Chondrocyte (in vitro differentiated cells): ENCODE measurements around the gene TNNC1. TPM values are rescaled to one million over a fixed set of nuclear protein-coding genes. Genes with fewer than 3 reads are reported as not detected.

Experiments used
- DNase-seq: peaks from one replicate; pipeline ENCODE4 v3.0.0; 2021; ENCODE audit warnings: mixed read lengths, low spot score
- H3K27ac Mint-ChIP-seq: one replicate; pipeline ENCODE4 v1.8.0; 2021; ENCODE audit warnings: mild to moderate bottlenecking, moderate library complexity, mixed read lengths; ENCODE audit not compliant: unreplicated experiment
- H3K27me3 Mint-ChIP-seq: 2 replicates; pipeline ENCODE4 v1.8.0; 2021; ENCODE audit warnings: low read depth, mixed read lengths
- H3K36me3 Mint-ChIP-seq: 2 replicates; pipeline ENCODE4 v1.8.0; 2021; ENCODE audit warnings: low read depth, mixed read lengths
- H3K4me1 Mint-ChIP-seq: 2 replicates; pipeline ENCODE4 v1.8.0; 2021; ENCODE audit warnings: low read depth, mild to moderate bottlenecking, mixed read lengths
- H3K4me3 Mint-ChIP-seq: one replicate; pipeline ENCODE4 v1.8.0; 2021; ENCODE audit warnings: mild to moderate bottlenecking, moderate library complexity, mixed read lengths; ENCODE audit not compliant: unreplicated experiment
- H3K9me3 Mint-ChIP-seq: 2 replicates; pipeline ENCODE4 v1.8.0; 2021; ENCODE audit warnings: low read depth, mixed read lengths
- CTCF ChIP-seq: fragments of 200-600 bp; sonication (generic); IDR thresholded peaks from 2 replicates; pipeline ENCODE4 v1.5.0; 2021; ENCODE audit warnings: antibody characterized with exemption, mild to moderate bottlenecking, moderate library complexity
- total RNA-seq: library from RNA; stranded (reverse); gene quantifications from 3 replicates; pipeline ENCODE4 v1.2.1, GENCODE V29; 2021

TNNC1 gene
- total RNA-seq, 1 donor from 2014 or later, result 12.7 TPM

GRCh38 chr3:52477796-52478095 is 23.9 kb upstream of the TNNC1 start:
- H3K4me1 Mint-ChIP-seq, result peaks cover 3% of the 10 kb centered on the region
- no peaks in the 10 kb centered on the region for H3K27me3 Mint-ChIP-seq
- no peak overlapping the region for H3K4me3 Mint-ChIP-seq
- no peaks in the 10 kb centered on the region for H3K9me3 Mint-ChIP-seq
- TF ChIP-seq CTCF, result no peak
- no peak for DNase-seq
- H3K27ac Mint-ChIP-seq, result no peak overlapping the region
- peaks cover 42% of the 10 kb centered on the region for H3K36me3 Mint-ChIP-seq

GRCh38 chr3:52477076-52477795 is 23.4 kb upstream of the TNNC1 start:
- no peak overlapping the region for H3K27ac Mint-ChIP-seq
- no peaks in the 10 kb centered on the region for H3K4me1 Mint-ChIP-seq

GRCh38 chr3:52473026-52473425 is 19.2 kb upstream of the TNNC1 start:
- TF ChIP-seq CTCF, result no peak
- Mint-ChIP-seq H3K27me3 (no peaks in the 10 kb centered on the region), H3K9me3 (no peaks in the 10 kb centered on the region), H3K36me3 (peaks cover 23% of the 10 kb centered on the region), H3K4me1 (peaks cover 6% of the 10 kb centered on the region), H3K4me3 (no peak overlapping the region), H3K27ac (no peak overlapping the region)
- DNase-seq, result no peak

More at GRCh38 chr3:52477076-52477795, 23.4 kb upstream of the TNNC1 start:
- Mint-ChIP-seq H3K27me3 (no peaks in the 10 kb centered on the region), H3K36me3 (peaks cover 41% of the 10 kb centered on the region), H3K9me3 (no peaks in the 10 kb centered on the region), H3K4me3 (no peak overlapping the region)
- TF ChIP-seq CTCF, result no peak
- no peak for DNase-seq

- Mint-ChIP-seq H3K36me3 (peaks cover 19% of the 10 kb centered on the region), H3K9me3 (no peaks in the 10 kb centered on the region), H3K4me3 (no peak overlapping the region), H3K4me1 (peaks cover 7% of the 10 kb centered on the region), H3K27me3 (no peaks in the 10 kb centered on the region), H3K27ac (no peak overlapping the region)
- no peak for DNase-seq
- peak; percentile 2 for TF ChIP-seq CTCF
Observed at GRCh38 chr3:52472239-52473000, 18.6 kb upstream of the TNNC1 start.

- Mint-ChIP-seq H3K36me3 (peaks cover 19% of the 10 kb centered on the region), H3K27ac (no peak overlapping the region), H3K4me1 (peaks cover 7% of the 10 kb centered on the region), H3K4me3 (no peak overlapping the region), H3K27me3 (no peaks in the 10 kb centered on the region), H3K9me3 (no peaks in the 10 kb centered on the region)
- DNase-seq, result no peak
- TF ChIP-seq CTCF, result peak; percentile 80
Observed at GRCh38 chr3:52471371-52472238, 17.8 kb upstream of the TNNC1 start.
